ENCODE results near the gene CDH2.
"Not testable (repeated sequence)": the region's sequence is repeated elsewhere in the genome, so short reads cannot be mapped to it uniquely, and the experiment has no call there.

Gene CDH2

DNA sequence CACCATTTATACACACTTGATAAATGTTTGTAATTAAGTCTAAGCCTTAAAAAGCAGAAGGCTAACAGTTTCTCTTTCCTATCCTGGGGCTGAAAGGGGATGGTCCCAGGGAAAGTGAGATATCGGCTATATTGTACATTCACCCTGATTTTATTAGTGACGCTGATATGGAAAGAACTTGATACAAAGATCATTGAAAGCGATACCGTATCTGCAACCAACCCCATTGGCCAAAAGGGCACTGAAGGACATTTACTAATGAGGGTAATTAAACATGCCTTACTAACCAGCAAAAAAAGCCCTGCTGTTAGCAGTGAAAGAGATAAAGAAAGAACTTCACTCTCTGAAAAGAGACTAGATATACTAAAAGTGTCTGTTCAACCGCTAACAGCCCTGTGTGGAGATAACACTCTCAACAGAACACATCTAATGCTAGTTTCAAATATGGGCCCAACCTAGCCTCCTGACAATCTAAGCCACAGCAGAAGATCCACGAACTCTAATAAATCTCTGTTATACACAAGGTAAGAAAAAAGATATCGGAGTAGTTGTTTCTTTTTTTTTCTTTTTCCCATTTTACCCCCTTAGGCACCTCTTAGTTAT lies 200.0 kb downstream of the CDH2 start:
- DNase-seq, result no peak

DNA sequence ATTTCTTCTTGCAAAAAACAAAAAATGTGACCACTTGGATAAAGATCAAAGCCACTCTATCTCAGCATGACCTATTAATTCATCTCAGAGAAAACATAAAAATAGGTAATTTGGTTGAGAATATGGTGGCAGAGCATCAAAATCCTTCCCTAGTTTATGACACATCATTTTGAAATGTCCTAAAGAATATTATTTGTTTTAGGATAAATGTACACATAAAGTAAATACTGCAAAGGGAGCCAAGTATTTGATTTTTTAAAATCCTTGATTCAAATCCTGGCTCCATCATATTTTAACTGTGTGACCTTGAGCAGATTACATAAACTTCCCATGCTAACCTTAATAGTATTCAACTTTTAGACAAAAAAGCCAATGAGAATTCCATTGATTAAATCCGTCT lies 206.6 kb downstream of the CDH2 start:
- DNase-seq, result no peak

DNA sequence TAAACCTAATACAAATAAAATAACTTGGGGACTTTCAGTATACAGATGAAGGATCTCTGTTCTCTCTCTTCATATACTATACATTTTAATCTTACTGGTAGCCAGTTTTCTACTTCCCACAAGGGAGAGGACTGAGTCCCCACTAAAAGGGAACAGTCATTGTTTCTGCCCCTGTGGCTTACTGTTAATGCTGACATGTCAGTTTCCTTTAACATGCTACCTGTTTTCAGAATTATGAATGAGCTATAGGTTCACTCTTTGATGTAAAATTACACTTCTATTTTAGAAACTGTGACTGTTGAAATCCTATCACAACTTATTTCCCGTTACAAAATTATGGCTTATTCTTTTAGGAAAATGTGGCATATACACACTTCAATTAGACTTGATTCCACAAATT lies 207.7 kb downstream of the CDH2 start:
- no peak for DNase-seq

DNA sequence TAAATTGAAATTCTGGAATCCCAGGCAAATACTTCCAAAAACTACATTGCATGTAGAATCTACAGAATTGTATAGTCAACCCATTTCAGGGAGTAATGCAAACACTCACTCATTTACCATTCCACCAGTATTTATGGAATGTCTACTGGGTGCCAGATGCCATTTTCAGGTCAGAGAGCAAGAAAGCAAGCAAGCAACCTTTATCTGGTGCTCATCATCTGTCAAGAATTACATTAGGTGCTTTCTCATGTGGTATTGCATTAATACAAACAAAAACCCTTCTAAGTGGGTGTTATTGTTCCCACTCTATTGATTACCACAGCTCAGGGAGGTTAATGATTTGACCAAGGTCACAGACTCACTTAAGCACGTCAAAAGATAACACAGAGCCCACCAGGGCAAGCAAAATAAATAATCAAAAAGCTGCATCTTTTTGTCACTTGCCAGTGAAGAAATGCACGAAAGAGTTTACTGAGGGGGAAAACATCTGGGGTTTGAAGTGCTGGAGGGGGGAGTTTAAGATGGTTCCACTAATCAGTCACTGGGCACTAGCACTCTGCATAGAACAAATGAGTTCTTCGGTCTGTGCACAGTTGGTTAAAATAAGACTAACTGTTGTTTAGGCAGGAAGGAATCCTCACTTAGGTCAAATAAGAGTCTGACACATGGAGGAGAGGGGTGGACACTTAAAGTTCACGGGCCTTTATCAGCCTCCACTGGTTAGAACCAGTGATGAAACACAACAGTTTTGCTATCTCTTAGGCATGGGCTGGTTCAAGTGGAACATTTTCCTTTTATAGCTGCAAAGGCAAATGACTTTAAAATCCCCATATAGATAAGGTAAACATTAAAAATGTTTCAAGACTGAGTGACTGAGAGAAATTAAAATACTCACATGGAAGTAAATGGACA lies 208.8 kb downstream of the CDH2 start:
- DNase-seq, result no peak

DNA sequence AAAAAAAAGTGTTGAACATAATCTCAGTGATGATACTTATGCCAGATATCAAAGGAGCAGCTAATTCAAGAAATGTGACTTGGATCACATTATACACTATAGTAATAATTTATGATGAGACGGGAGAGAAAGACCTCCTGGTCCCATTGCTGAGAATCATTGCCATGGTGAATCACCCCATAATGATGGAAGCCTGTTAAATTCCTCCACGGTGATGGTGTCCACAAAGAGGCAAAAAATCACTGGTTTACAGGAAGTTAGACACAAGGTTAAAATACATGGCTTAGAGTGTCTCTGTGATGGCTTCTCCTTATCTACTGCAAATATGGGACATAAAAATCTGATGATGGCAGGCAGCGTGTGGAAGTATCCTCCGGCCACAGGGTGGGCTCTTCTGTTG lies 210.0 kb downstream of the CDH2 start:
- no peak for DNase-seq

DNA sequence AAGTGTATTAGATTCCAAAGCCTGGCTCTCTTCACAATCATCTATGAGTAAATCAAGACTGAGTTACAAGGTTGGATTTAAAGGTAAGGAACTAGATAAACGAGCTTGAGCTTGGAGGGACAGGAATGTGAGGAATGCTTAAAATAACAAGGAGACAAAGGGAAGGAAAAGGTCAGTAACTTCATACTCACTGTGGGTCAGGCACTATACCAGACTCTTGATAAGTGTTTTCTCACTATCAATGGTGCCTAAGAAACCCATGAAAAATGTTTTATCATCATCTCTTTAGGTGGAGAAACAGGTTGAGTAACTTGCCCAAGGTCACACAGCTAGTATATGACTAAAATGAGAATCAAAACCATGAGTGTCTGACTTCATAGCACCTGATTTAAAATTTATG lies 212.1 kb downstream of the CDH2 start:
- DNase-seq, result no peak

DNA sequence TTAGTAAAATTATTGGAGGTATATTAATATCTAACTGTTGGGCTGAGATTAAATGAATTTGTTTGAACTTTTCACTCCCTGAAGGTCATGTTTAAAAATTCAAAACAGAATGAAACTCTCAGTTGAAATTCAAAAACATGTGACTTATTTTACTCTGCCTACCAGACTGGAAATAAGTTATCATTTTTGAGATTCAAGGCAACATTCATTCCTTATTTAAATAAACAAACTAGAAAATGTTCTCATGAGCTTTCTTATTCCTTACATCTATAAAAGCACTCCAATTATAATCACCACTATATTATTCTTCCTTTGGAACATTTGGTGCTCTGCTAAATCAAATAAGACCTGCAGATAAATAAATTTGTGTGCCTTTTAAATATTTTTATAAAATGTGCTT lies 217.8 kb downstream of the CDH2 start:
- DNase-seq, result no peak

DNA sequence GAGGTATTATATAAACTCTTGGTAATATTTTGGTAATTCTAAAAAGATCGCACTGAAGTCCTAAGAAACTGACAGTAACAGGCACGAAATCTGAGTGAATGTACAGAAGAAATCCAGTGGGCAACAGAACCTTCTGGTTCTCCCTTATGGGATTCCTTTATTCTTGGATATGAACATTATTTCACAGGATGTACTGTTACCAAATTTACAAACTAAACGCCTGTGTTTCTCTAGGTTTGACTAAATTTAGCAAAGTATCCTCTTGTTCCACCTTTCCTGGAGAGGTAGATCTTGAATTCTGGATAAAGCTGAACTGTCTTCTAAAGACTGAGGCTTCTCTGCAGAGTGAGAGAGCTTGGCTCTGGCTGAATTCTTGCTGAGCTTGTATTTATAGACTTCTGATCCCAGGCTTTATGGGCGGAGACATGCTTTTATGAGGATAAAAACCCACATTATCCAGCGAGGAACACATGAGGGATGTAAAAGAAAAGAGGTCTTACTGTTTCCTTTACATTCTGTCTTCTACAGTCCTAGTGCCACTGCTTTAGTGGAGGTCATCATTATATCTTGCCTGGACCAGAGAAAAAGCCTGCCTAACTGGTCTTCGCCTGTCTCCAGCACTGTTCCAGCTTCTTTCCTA lies 220.8 kb downstream of the CDH2 start:
- no peak for DNase-seq

DNA sequence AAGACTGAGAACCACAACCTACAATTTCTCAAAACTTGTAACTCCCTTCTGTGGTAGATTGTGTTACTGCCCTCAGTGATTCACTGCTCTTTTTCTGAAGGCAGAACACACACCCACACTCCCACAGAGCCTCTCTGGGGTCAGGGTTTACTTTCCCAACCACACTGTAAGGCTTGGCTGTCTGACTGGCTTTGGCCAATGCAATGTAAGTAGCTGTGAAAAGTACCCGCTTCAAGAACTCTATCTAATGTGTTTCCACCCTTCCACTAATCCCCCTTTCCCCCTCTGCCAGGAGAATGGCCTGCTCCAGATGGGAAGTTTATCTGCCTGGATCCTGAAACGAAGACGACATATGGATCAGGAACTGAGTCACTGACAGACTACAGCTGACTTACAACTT lies 222.7 kb downstream of the CDH2 start:
- peak in 1 of 2 experiments; percentile 8 for DNase-seq

DNA sequence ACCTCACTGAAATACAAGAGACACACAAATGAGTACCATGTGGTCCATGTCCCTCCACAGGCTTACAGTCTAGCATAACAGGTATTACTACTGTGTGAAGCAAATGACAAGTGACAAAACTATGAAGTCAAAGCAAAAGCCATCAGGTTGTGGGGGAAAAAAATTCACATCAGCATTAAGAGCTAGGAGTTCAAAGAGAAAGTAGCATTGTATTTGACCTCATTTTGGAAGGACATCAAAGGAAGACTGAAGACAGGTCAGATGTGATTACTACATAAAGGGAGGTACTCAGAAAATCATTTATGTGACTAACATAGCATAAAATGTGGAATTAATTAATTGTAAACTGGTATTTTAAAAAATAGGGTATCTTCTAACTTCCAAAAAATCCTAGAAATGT lies 224.2 kb downstream of the CDH2 start:
- no peak for DNase-seq

DNA sequence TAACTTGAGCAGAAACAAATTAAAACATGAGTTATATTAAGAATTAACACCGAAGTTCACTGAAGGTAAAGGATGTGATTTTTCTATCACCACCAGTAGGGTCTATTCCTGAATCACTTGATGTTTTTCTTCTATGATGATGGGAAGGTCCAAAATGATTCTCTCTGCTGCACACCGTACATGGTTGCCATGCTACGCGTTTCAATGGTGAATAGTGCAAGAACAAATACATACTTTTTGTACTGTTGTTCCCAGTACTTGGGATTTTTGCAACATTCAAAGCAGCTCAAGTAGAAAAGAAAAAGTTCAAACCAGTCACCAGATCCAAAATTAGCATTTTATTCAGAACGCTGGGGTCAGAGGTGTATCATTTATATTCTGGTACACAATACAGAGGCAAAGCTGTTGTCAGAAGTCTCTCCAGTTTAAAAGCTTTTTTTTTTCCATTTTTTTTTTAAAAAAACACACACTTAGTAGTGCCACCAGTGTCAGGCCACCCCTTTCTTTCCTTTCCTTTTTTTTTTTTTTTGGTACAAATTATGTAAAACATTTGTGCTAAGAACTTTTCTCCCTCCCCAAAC lies 226.2 kb downstream of the CDH2 start:
- no peak for DNase-seq

DNA sequence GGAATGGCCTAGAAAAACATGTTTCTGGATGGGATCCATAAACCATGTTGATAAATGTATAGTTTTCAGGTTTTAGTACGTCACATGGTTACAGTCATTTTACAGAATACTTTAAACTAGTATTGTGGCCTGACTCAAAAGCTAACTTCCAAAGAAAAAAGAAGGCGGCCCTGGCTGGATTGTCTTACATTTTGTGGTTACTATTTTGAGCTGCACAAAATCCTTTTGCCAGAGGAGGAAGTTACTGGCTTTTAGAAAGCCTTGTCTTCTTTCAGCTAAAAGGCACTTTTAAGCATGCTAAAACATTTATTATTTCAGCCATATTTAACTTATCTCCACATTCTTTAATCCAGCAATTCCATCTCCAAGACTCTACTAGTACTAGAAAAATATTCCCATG lies 227.9 kb downstream of the CDH2 start:
- peak; percentile 77 to 80 for DNase-seq

DNA sequence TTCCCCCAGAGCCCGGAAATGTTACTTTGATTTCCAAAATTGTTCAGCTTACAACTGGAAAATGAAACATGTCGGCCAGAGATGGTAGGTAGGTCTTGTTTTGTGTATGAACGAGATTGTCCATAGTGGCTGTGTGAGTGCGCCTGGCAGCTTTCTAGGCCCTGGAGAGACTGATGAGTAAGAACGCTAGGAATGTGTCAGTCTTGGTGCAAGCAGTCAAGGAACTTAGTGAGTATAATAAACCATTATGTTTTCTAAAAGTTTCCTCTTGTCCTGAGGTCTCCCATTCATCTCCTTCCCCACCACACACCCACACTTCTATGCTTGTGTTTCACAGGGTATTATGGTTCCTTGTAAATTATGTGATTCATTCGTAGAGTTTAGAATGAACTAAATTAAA lies 234.2 kb downstream of the CDH2 start:
- DNase-seq, result no peak

DNA sequence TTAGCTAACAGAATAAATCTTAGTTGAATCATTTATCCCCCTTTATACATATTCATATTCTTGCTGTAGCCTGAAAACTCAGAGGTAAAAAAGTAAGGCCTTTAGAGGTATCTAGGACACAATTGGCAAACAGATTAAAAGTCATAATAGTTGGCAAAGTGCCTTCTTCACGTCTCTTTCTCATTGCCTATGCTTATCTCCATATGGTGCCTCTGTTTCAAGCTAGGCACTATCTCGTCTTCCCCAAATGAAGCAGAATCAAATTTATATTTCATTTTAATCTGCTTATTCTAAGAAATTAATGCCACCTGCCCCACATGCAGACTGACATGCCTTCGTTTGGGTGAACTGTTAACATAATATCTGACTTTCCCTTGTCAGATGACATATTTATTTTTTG lies 245.4 kb downstream of the CDH2 start:
- no peak for DNase-seq

DNA sequence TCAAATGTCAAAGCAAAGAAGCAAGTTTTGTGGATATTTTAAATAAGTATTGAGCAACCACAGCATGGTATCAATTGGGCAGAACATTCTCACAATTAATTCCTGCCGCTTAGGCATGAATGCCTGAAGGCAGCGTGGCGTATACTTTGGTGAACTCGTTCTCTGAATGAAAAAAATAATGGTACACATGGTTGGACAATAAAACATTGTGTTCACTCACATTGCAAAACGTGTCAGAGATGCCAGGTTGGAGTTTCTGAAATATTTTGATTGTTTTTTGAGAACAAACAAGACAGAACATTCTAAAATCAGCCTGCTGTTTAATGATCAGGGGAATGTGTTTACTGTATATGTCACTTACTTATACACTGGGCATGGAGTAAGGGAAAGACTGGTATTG lies 254.2 kb downstream of the CDH2 start:
- no peak for DNase-seq

DNA sequence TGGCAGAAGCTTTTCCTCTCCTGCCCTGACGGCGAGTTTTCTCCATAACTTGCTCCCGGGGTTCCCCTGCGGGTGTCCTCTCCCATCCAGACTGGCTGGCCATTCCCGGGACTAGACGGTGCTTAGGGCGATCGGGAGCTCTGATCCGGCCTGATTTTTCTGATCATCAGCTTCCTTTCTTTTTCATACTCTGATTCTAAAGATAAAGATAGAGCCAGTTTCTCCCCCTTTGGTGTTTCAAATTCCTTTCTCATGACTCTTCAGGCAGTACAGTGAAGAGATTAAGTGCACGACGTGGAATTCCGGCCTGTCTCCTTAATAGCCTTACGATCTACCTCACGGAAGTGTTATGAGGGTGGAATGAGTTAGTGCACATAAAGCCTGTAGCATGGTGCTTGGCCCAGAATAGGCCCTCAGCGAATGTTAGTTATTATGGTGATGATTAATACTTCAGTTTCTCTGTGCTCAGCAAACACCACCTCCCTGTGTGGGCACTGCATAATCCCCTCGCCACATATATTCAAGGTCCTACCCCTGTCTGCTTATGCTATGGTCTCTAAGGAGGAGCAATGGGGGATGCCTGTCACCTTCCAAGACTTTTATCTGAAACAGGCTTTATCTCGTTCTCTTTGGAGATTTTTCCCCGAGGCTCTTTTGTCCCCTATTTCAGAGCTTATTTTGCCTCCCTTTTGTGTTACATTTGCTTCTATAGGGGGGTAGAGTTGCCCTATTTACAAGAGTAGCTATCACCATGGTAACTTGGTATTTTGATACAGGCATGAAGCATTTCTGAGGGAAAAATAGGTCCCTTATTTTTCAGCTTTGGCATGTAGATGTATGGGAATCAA lies 254.8 kb downstream of the CDH2 start:
- no peak for DNase-seq

DNA sequence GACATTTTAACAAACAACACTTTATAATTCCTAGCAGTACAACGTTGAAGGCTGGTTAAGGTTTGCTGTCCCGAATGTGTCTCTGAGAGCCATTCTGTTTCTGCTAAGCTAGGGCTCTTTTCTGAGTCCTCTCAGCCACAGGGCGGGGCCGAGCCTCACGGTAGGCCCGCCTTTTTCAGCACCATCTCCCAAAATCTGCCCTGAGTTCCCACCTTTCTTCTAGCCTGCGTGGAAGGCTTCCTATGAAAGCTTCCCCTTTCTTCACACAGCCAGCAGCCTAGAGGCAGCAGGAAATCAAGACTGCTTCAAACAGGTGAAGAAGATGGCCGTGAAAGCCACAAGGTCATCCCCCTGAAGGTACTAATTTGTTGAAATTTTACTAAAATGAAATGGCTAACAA lies 255.5 kb downstream of the CDH2 start:
- DNase-seq, result no peak

DNA sequence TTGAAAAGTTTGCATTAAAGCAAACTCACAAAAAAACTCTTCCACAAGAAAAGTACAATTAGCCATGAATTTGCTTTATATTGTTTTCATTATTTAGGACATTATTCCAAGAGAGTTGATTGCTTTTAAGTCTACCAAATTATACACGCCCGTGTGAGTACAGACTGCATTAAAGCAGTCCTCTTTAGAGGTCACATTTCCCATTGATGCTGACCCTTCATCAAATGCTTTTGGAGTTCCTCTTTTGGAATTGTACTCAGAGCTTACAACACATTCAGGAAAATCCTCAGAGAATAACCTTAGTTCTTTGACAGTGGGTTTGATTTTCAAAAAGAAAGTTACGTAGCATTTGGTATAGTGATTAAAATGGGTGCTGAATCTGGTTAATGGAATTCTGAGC lies 256.1 kb downstream of the CDH2 start:
- DNase-seq, result no peak

DNA sequence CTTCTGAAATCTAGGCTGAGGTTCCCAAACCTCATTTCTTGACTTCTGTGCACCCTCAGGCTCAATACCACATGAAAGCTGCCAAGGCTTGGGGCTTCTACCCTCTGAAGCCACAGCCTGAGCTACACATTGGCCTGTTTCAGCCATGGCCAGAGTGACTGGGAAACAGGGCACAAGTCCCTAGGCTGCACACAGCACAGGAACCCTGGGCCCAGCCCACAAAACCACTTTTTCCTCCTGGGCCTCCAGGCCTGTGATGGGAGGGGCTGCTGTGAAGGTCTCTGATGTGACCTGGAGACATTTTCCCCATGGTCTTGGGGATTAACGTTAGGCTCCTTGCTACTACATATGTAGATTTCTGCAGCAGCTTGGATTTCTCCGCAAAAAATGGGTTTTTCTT lies 270.7 kb downstream of the CDH2 start:
- not testable (repeated sequence) for DNase-seq

DNA sequence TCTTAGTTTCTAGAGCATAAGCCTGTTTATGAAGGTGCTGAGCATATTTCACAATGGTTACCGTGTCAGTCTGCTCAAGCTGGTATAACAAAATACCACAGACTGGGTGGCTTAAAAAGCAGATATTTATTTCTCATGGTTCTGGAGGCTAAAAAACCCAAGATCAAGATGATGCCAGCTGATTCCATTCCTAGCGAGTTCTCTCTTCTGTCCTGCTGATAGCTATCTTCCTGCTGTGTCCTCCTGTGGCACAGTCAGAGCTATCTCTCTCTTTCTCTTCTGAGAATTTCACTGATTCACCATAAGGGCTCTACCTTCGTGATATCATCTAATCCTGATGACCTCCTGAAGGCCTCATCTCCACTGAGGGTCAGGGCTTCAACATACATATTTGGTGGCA lies 273.0 kb downstream of the CDH2 start:
- DNase-seq, result no peak

DNA sequence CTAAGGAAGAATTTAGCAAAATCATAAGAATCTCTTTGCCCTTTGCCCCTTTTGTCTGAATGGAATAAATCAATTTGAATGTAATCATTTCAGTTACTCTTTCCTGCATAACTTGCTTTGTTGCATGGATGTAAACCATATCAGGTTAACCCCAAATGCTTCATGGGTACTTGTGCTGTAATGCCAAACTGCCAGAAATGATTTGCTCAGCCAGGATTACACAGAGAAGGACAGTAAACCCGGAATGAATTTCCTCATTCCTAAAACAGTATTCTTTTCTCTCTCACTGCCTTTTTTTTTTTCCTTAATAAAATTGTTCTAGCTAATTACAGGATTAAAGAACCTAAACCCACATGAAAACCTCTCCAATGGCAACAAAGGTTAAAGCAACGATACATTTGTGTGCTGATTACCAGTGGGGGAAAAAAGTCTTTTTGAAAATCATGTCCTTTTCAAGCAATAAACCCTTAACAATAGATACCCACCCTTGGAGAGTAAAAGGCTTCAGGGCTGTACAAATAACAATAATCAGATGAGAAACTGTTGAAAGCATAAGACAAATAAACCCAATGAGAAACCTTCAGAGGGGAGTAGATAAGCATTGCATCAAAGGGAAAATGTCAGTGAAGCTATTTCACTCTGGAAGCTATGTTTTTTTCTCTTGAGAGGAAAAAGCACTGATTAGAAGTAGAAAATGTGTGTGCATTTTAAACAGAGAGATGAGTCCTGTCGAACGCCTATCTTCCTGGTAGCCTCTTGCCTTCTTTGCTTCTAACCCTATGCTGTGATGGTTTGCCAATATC lies 275.3 kb downstream of the CDH2 start:
- DNase-seq, result no peak

Data from Kasumi-1 (cell line).